ENCODE measurements around the gene DOCK4. TPM values are rescaled to one million over a fixed set of nuclear protein-coding genes. Genes with fewer than 3 reads are reported as not detected.

Gene DOCK4
- total and polyA plus RNA-seq, 2 of the 8 experiments (the other 6 are each of a cell fraction or from before 2014, with no cell fraction given), result 5.1 to 23.6 TPM

DNA sequence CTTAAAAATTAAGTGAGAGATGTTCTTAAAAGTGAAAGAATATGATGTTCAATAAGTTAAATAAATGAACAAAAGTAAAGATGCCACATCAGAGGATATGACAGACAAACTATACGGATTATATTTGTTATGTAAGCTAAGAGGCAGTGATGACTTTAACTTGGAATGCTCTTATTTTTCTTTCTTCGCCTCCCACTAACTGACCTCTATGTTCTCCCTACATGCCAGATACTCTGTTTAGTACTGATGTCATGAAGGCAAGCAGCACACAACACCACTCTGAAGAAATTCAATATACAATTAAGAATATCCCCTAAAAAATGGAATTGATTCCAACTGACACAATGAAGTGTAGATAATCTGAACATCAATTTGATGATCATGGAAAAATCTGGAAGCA is 223.4 kb downstream of the DOCK4 start:
- no peak overlapping the region for H2AFZ ChIP-seq (ENCODE audit: low read length)
- H3K14ac ChIP-seq (ENCODE audit: insufficient read length), result no peak overlapping the region
- no peak overlapping the region for H2BK120ac ChIP-seq (replicated peaks; ENCODE audit: low read depth, low read length)
- no peaks in the 10 kb centered on the region for H3K27me3 ChIP-seq (replicated peaks in 1 of 4; ENCODE audit: control insufficient read depth in 3 of 4, extremely low read depth in 1 of 4, insufficient read depth in 3 of 4, low read length in 3 of 4)
- H3K4ac ChIP-seq (replicated peaks; ENCODE audit: insufficient read length, low read depth, low read length), result no peak overlapping the region
- ChIA-PET CTCF (ENCODE audit: partially characterized antibody) (no interaction called here), POLR2A (ENCODE audit: partially characterized antibody) (no interaction called here)
- H3K18ac ChIP-seq (ENCODE audit: extremely low read depth, low read length), result no peak overlapping the region
- no peak overlapping the region for H3K23ac ChIP-seq (ENCODE audit: insufficient read length)
- H3K56ac ChIP-seq (replicated peaks; ENCODE audit: insufficient read length, low read depth, low read length), result no peak overlapping the region
- no peak overlapping the region for H3K4me3 ChIP-seq (ENCODE audit: extremely low read depth in 1 of 4, insufficient read depth in 2 of 4, low read depth in 3 of 4, low read length in 4 of 4)
- no peak overlapping the region for H2AK5ac ChIP-seq (ENCODE audit: low read depth, low read length)
- no peak overlapping the region for H2BK15ac ChIP-seq (ENCODE audit: low read length)
- no peak overlapping the region for H2BK20ac ChIP-seq (ENCODE audit: low read length)
- H3K79me2 ChIP-seq (ENCODE audit: control insufficient read depth in 1 of 2, insufficient read depth in 2 of 2, low read length in 2 of 2), result no peaks in the 10 kb centered on the region
- no peak for TF ChIP-seq RFX5 (IDR thresholded peaks at IDR 0.05; ENCODE audit: borderline replicate concordance, low read depth, low read length)
- no peak for TF ChIP-seq SP4 (IDR thresholded peaks at IDR 0.05; ENCODE audit: low read length)
- TF ChIP-seq NANOG (IDR thresholded peaks at IDR 0.05; ENCODE audit: insufficient read depth, low read depth, low read length, poor library complexity, severe bottlenecking), result no peak
- no peak for TF ChIP-seq BACH1 (IDR thresholded peaks at IDR 0.05; ENCODE audit: low read length)
- TF ChIP-seq, protein P1, sequence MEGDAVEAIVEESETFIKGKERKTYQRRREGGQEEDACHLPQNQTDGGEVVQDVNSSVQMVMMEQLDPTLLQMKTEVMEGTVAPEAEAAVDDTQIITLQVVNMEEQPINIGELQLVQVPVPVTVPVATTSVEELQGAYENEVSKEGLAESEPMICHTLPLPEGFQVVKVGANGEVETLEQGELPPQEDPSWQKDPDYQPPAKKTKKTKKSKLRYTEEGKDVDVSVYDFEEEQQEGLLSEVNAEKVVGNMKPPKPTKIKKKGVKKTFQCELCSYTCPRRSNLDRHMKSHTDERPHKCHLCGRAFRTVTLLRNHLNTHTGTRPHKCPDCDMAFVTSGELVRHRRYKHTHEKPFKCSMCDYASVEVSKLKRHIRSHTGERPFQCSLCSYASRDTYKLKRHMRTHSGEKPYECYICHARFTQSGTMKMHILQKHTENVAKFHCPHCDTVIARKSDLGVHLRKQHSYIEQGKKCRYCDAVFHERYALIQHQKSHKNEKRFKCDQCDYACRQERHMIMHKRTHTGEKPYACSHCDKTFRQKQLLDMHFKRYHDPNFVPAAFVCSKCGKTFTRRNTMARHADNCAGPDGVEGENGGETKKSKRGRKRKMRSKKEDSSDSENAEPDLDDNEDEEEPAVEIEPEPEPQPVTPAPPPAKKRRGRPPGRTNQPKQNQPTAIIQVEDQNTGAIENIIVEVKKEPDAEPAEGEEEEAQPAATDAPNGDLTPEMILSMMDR (IDR thresholded peaks at IDR 0.05; ENCODE audit: control extremely low read depth in 1 of 3, insufficient read depth in 1 of 3, low read depth in 1 of 3, low read length in 3 of 3), result no peak
- TF ChIP-seq EP300 (IDR thresholded peaks at IDR 0.05; ENCODE audit: borderline replicate concordance in 1 of 2, low read depth in 2 of 2, low read length in 2 of 2), result no peak
- TF ChIP-seq JUN (IDR thresholded peaks at IDR 0.05; ENCODE audit: low read depth, low read length), result no peak
- no peak for TF ChIP-seq TEAD4 (IDR thresholded peaks at IDR 0.05; ENCODE audit: low read depth, low read length)
- no peak for TF ChIP-seq PHF8 (conservative IDR thresholded peaks at IDR 0.05; ENCODE audit: low read depth, low read length)
- TF ChIP-seq GTF2F1 (IDR thresholded peaks at IDR 0.05; ENCODE audit: borderline replicate concordance, low read depth, low read length), result no peak
- H3K27ac ChIP-seq (ENCODE audit: low read depth, low read length), result no peak overlapping the region
- H3K79me1 ChIP-seq (ENCODE audit: low read depth, low read length), result no peaks in the 10 kb centered on the region
- H2BK12ac ChIP-seq (ENCODE audit: low read depth, low read length), result no peak overlapping the region
- no peaks in the 10 kb centered on the region for H3K9me3 ChIP-seq (ENCODE audit: insufficient read depth in 2 of 2, low read depth in 1 of 2, low read length in 1 of 2)
- no peak overlapping the region for H4K91ac ChIP-seq (replicated peaks; ENCODE audit: insufficient read length, low read length)
- 95% methylated on average over 2 of the region's 2 CpGs; no CpG with 5 or more reads in 1 of the 2 experiments for WGBS, 2 experiments (ENCODE audit: extremely low coverage in 1 of 2, insufficient coverage in 1 of 2, insufficient read length in 1 of 2, insufficient replicate concordance in 2 of 2, low coverage in 1 of 2, low lambda C conversion rate in 2 of 2, missing lambda C conversion rate in 1 of 2)
- H4K5ac ChIP-seq (ENCODE audit: insufficient read length, low read depth, low read length), result no peak overlapping the region
- no peak overlapping the region for H2BK5ac ChIP-seq (ENCODE audit: low read depth, low read length)
- no peak for FAIRE-seq
- no peaks in the 10 kb centered on the region for H3K23me2 ChIP-seq (ENCODE audit: low read depth, low read length)
- no peaks in the 10 kb centered on the region for H3K4me1 ChIP-seq (replicated peaks in 1 of 4; ENCODE audit: control insufficient read depth in 3 of 4, insufficient read depth in 4 of 4, low read length in 3 of 4)
- H3K9ac ChIP-seq (replicated peaks in 1 of 4; ENCODE audit: extremely low read depth in 1 of 4, low read depth in 3 of 4, low read length in 3 of 4), result no peak overlapping the region
- no peaks in the 10 kb centered on the region; a peak in 2 of 8 replicates for H3K36me3 ChIP-seq (ENCODE audit: control insufficient read depth in 2 of 4, insufficient read depth in 4 of 4, low read length in 3 of 4)
- no peak overlapping the region for H4K8ac ChIP-seq (ENCODE audit: extremely low read depth, insufficient read depth, low read length)
- no peaks in the 10 kb centered on the region for H4K20me1 ChIP-seq (replicated peaks in 1 of 2; ENCODE audit: control insufficient read depth in 1 of 2, insufficient read depth in 2 of 2, low read length in 2 of 2)
- no peak for DNase-seq (ENCODE audit: low read depth in 1 of 2, low spot score in 2 of 2)
- H3K4me2 ChIP-seq (ENCODE audit: insufficient read depth in 1 of 2, low read depth in 2 of 2, low read length in 2 of 2), result no peak overlapping the region

Data from H1 (cell line).